GM21619 (cell line): ENCODE data around the gene MLST8.
"Not testable (repeated sequence)": the region's sequence is repeated elsewhere in the genome, so short reads cannot be mapped to it uniquely, and the experiment has no call there.

Experiments used
- ATAC-seq: cut with Tn5 transposase; IDR thresholded peaks from one replicate; pipeline ENCODE4 v1.9.1; 2021; ENCODE audit not compliant: unreplicated experiment

MLST8 gene

DNA sequence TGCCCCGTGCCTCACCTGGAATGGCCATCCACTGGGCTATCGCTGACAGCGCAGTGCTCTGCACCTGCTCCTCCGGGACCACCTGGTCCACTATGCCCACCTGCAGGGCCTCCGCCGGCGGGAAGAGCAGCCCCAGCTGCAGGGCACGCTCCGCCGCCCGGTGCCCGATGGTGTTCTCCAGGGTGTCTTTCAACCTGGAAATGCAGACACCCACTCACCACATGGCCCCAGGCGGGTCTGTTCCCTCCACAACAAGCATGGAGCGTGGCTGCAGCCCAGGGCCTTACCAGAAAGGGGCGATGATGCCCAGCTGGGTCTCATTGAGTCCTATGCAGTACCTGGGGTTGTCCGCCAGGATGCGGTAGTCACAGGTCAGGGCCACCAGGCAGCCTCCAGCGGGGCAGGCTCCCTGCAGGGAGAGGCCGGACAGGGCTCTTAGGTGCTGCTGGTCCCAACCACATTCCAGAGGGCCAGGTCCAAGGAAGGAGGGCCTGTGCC lies 37.8 kb downstream of the MLST8 start:
- ATAC-seq, result no peak

DNA sequence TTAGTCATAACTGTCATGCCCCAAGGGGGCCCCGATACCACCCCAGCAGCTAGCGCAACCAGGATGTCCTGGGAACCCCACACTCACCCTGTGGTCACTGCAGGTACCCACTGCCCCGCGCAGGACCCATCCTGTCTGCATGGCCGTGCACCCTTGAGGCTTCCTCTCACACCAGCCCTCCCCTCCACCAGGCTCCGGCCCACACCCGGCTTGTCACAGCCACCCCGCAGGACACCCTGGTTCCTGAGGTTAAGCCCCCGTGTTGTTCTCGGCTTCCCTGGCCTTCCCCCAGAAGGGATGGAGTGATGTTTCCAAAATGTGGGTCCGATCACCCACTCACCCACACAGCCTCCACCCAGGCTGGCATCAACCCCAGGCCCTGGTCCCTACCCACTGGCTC lies 38.5 kb downstream of the MLST8 start:
- ATAC-seq, result no peak

DNA sequence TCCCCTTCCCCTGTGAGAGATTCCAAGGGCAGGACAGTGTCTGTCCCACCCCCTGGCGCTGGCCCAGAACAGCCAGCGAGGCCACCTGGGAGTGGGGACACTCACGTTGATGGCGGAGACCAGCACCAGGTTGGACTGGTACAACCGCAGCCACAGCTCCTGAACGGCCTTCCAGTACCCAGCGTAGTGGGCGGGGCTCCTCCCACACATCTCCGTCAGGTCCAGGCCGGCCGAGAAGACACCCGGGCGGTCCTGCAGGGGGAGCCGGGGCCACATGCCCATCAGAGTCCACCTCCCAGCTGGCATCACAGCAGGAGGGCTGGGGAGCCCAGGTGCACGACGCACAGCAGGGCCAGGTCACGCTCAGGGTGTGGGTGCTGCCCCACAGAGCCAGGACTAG lies 39.0 kb downstream of the MLST8 start:
- no peak for ATAC-seq

DNA sequence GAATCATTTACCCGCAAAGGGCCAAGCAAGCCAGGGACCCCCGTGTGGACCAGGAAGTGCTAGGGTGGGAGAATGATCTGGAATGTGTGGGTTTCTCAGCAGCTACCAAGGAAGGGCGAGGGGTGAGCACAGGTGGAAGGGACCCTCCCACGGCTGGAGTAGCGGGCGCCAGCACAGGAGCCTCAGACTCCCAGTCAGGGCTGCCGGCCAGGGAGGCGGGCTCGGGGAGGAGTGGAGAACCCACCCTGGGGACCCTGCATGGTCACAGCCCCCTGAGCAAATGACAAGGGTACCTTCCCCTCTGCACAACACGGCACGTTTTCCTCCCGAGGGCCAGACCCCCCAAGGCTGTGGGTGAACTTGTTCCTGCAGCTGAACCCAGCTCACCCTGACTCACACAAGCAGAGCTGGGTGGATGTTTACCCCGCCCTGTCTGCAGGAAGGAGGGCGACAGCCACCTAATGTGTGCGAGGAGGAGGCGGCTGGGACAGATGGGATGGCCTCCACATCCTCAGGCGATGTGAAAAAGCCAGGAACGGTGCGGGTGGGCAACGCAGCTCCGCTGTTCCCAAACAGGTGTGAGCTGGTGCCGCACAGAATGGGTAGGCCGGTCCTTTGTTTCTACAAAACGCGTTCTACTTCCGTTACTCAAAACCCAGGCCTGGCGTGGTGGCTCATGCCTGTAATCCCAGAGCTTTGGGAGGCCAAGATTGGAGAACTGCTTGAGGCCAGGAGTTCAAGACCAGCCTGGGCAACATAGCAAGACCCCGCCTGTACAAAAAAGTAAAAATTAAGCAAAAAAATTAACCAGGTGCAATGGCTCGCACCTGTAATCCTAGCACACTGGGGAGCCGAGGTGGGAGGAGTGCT lies 39.9 kb downstream of the MLST8 start:
- ATAC-seq, result no peak

DNA sequence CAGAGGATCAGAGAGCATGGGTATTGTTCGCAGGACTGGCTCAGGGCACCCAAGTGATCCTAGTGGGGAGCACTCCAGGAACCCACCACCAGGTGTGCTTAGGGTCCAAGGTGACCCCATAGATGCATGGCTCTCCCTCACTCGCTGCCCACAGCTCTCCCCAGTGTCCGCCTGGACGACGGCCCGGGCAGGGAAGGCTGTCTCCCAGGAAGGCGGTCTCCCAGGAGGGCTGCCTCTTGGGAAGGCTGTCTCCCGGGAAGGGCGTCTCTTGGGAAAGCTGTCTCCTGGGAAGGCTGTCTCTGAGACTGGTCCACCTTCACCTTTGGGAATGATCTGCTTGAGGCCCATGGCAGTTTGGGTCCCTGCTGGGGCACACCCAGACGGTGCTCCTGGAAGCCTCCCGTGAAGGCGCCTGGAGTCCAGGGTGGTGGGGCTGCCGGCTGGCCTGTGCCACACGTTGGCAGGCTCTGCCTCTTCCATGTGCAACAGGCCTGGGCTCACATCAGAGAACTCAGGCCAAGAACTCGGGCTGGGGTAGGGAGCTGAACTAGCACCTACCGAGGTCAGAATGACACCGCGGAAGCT lies 41.1 kb downstream of the MLST8 start:
- ATAC-seq, result no peak

DNA sequence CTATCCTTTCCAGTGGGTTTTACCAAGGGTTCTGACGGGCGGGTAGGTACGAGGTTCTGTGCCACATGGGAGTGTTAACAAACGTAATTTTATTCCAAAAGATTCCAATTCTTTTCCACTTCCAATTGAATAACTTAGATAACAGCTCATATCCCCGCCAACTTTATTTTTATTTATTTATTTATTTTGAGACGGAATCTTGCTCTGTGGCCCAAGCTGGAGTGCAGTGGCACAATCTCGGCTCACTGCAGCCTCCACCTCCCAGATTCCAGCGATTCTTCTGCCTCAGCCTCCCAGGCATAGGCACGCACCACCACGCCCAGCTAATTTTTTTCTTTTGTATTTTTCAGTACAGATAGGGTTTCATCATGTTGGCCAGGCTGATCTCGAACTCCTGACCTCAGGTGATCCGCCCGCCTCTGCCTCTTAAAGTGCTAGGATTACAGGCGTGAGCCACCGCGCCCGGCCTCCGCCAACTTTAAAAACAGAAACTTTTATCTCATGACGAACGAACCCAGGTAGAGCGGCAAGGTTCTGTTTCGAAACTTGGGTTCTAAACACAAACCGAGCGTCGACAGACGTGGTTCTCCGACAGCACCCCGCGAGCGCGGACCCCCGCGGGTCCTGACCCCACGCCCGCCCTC lies 45.5 kb downstream of the MLST8 start:
- ATAC-seq, result no peak

DNA sequence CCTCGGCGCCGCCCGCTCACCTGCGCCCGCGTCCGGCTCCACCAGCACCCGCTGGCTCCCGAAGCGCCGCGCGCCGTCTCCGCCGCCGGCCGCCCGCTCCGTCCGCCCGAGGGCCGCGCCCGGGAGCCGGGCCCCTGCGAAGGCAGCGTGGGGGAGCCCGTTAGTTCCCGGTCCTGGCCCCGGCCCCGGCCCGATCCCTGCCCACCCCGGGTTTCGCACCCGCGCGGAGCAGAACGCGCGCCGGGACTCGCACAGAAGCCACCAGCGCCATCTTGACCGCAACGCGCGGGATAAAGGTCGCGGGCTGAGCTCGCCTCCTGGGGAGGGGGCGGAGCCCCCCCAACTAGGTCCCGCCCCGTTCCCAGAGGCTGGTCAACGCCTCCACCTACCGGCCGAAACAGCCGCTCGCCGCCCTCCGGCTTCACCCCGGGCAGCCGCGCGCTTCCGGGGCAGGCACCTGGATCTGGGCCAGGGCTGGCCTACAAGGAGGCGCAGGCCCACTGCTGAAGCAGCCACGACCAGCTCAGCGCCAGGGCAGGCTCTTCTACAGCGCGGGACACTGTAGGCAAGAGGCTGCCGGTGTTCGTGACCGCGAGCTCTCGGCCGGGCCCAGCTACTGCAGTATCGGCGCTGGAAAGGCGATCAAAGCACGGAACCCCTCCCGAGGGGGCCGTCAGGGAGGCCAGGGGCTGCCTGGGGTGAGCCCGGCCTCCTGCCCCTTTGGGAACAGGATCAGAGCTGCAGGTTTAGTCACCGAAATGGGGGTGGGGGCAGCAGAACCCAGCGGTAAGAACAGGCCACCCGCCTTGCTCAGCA lies 46.2 kb downstream of the MLST8 start, which contains the start of gene ECI1:
ECI1 (minus strand) TSS at position 292 of the 816 bp plus-strand sequence; CDS start at position 271, 21 bp downstream.
- peak; percentile 88 for ATAC-seq

DNA sequence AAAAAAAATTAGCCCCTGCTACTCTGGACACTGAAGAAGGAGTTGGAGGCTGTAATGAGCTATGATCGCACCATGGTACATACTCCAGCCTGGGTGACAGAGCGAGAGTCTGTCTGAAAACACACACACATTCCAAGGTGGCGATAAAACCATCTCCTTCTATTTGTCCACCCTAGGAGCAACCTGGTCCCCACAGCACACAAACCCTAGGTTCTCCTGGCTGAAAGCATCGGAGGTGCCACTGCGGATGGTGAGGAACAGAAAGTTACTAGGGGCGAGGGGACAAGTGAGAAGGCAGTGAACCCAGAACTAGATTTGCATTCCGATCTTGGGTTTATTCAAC lies 47.5 kb downstream of the MLST8 start:
- ATAC-seq, result no peak

DNA sequence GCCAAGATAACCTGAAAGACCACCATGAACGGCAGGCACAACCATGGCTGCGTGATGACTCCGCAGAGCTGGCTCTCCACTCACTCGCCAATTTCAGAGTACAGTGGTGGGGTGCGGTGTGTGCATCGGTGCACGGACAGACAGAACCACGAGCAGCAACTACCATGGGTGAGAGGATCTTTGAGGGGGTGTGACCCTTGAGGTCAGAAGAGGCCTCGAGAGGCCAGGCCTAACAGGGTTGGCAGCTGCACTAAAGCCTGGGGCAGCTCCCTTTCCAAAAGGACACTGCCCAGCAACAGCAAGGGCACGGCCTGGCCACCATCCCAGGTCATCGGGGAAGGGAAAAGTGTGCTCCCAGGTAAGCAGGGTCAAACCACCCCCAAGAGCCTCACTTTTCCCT lies 48.0 kb downstream of the MLST8 start:
- no peak for ATAC-seq

DNA sequence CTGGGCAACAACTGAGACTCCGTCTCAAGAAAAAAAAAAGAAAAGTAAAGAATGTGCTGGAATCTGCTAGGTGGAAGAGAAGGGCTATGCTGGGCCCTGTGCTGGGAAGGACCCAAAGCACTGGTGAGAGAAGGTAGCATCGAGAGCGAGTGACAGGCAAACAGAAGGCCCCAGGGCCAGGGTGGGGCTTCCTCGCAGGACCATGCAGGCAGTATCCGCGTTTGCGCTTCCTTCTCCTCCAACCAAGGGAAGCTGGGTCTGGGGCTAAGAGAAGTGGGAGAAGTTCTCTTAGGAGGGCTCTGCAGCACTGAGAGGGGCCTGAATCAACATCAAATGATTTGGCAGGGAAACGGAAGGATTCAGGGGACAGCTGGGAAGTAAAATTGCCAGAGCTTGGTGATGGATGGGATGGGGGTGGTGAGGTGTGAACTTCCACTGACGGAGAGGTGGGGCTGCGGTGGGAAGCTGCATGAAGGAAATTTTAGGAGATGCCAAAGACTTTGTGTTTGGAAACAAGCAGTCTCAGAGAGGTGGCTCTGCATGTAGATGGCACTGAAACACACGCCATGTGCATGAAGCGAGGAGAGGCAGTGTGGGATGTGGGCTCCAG lies 51.4 kb downstream of the MLST8 start:
- no peak for ATAC-seq

DNA sequence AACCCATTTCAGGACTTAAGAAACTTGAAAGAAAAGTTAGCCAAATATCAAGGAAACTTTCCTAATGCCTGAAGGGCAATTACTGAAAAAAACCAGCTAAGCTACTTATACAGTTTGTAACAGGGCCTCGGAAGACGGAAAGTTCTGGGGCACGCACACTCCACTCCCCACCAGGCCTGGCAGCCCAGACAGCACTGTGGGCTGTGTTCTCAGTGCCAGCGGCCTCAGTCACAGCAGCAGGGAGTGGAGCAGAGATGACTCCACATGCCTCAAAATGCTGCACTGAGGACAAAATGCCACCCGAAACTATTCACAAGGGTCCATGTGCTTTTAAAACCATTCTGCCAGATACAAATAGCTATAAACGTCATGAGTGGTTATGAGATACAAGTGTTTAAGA lies 52.5 kb downstream of the MLST8 start:
- ATAC-seq, result no peak

DNA sequence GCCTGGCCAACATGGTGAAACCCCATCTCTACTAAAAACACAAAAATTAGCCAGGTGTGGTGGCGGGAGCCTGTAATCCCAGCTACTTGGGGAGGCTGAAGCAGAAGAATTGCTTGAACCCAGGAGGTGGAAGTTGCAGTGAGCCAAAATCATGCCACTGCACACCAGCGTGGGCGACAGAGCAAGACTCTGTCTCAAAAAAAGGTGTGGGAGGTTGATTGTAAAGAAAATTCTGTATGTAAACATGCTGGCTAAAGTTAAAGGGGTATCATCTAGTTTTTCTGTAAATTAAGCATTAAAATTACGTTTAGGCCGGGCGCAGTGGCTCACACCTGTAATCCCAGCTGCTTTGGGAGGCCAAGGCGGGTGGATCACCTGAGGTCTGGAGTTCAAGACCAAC lies 53.3 kb downstream of the MLST8 start:
- not testable (repeated sequence) for ATAC-seq
